ENCODE measurements around the gene KCNQ1. TPM values are rescaled to one million over a fixed set of nuclear protein-coding genes. Genes with fewer than 3 reads are reported as not detected.

The KCNQ1 gene
- total and polyA plus RNA-seq, 9 donors, result 1.4 to 17.2 (median 3.8) TPM

DNA sequence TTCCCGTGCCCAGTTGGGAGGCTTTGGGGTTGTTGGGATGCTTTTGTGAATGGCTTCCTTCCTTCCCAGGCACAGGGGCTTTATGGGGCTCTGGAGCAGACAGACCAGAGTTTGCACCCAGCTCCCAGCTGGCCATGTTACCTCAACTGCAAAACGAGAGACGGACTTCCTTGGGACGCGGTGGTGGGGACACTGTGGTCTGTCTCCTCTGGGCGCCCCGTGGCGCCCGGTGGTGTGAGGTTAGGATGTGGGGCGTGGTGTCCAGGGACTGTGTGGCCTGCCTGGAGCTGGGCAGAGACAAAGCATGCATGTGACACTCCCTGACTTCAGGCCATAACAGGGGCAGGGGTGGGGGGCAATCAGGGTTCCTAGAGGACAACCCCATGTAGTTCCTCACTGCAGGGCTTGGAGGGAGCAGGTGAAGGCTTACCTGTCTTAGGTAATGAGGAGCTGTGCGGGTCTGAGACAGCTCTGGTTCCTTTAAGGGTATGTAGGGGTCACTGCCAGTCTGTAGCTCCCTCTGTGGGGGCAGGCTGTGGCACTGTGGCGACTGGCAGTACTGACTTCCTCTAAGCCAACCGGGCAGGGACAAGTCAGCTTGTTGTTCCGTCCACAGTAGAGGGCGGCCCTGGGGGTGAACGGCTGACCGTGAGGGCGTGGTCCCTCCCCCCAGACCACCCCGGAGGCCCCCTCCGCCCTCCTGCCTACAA is 14.4 kb downstream of the KCNQ1 start:
- H3K36me3 ChIP-seq, result no peaks in the 10 kb centered on the region
- no peaks in the 10 kb centered on the region for H3K9me3 ChIP-seq
- DNase-seq, result peak in 1 of 5 donors; percentile 6
- 77 to 86% (median 85%) methylated on average over 19 to 20 of the region's 20 CpGs for WGBS, 3 donors
- no peak overlapping the region for H3K27ac ChIP-seq
- H3K4me1 ChIP-seq (ENCODE audit: insufficient read depth), result no peaks in the 10 kb centered on the region
- H3K27me3 ChIP-seq, result no peaks in the 10 kb centered on the region
- H3K4me3 ChIP-seq, result no peak overlapping the region
- TF ChIP-seq EP300 (IDR thresholded peaks at IDR 0.05) (no peak), CTCF (IDR thresholded peaks at IDR 0.05) (no peak), POLR2A (IDR thresholded peaks at IDR 0.05) (no peak)
- intact Hi-C loops (cut with DNase I), result no loop called here

GRCh38 chr11:2459796-2460531 is 15.2 kb downstream of the KCNQ1 start:
- intact Hi-C loops (cut with DNase I), result no loop called here
- no peaks in the 10 kb centered on the region for H3K36me3 ChIP-seq
- peak in 1 of 5 donors; percentile 2 for DNase-seq
- TF ChIP-seq POLR2A (IDR thresholded peaks at IDR 0.05) (no peak), EP300 (IDR thresholded peaks at IDR 0.05) (no peak), CTCF (IDR thresholded peaks at IDR 0.05) (no peak)
- no peaks in the 10 kb centered on the region for H3K9me3 ChIP-seq
- no peak overlapping the region for H3K4me3 ChIP-seq
- WGBS, 3 donors, result 87 to 92% (median 90%) methylated on average over 13 of the region's 13 CpGs
- no peaks in the 10 kb centered on the region for H3K4me1 ChIP-seq (ENCODE audit: insufficient read depth)
- H3K27ac ChIP-seq, result no peak overlapping the region
- no peaks in the 10 kb centered on the region for H3K27me3 ChIP-seq

DNA sequence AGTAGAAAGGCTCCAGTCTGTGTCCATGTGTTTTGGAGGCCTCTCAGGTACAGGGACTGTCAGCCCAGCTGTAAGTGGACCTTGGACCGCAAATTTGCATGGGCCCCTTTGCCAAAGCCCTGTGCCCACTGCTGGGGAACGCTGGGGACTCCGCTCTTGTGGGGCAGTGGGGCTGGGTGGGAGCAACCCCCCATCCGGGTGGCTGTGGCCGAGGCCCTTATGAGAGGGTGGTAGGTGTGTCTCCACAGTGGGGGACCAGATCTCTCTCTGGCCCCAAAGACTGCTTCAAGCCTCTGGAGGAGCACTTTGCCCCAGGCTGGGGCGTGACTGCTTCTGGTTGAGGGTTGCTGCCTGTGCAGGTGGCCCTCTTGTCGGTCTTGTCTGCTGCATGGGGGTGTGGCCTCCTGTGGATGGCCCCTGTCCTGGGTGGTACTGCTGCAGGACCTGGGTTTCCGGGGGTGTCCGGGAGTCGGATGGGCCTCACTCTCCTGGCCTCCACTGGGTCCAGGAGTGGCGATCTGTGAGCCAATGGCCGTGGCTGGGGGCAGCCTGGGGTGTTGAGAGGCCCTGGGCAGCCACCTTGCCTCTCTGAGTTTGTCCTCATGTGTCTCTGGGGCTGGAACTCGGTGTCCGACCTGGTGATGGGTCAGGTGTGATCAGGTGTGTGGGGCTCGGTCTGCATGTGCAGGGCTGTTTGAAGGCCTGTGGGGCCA is 15.9 kb downstream of the KCNQ1 start:
- 80 to 85% (median 81%) methylated on average over 14 to 15 of the region's 15 CpGs for WGBS, 3 donors
- no peak overlapping the region for H3K4me3 ChIP-seq
- intact Hi-C loops (cut with DNase I), result no loop called here
- no peak overlapping the region for H3K27ac ChIP-seq
- DNase-seq, result no peak
- H3K27me3 ChIP-seq, result no peaks in the 10 kb centered on the region
- TF ChIP-seq CTCF (IDR thresholded peaks at IDR 0.05), result no peak
- no peak for TF ChIP-seq POLR2A (IDR thresholded peaks at IDR 0.05)
- TF ChIP-seq EP300 (IDR thresholded peaks at IDR 0.05), result no peak
- no peaks in the 10 kb centered on the region for H3K4me1 ChIP-seq (ENCODE audit: insufficient read depth)
- no peaks in the 10 kb centered on the region for H3K9me3 ChIP-seq
- no peaks in the 10 kb centered on the region for H3K36me3 ChIP-seq

DNA sequence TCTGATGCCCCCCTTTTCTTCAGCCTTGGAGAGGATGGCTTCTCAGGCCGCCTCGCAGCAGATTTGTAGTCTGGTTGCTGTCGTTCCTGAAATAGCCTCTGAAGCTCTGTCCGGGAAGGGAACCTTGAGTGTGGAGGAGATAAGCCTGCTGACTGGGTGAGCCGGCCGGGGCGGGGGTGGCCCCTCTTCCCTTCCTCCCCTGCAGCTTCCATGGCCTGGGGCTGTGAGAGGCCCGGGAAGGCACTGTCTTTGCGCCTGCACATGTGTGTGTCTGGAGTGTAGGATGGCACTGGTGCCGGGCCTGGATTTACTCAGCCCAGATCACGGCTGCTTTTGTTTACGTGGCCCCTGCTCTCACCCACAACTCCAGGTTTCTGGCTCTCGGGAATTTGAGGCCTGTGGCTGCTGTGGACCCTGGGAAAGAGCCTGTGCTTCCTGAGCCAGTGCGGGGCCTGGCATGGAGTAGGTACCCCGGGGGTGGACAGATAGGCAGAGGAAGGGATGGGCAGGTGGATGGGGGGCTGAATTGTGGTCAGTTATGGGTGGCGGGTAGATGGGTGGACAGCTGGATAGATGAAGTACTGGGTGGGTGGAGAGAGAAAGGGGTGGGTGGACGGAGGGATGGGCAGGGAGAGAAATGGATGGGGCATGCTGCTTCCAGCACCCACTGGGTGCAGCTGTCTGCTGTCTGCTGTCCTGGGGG is 16.6 kb downstream of the KCNQ1 start:
- H3K9me3 ChIP-seq, result no peaks in the 10 kb centered on the region
- H3K4me3 ChIP-seq, result no peak overlapping the region
- H3K4me1 ChIP-seq (ENCODE audit: insufficient read depth), result no peaks in the 10 kb centered on the region
- no peak overlapping the region for H3K27ac ChIP-seq
- intact Hi-C loops (cut with DNase I), result no loop called here
- no peaks in the 10 kb centered on the region for H3K36me3 ChIP-seq
- no peak for DNase-seq
- H3K27me3 ChIP-seq, result no peaks in the 10 kb centered on the region
- WGBS, 3 donors, result 49 to 63% (median 53%) methylated on average over 17 of the region's 17 CpGs
- TF ChIP-seq EP300 (IDR thresholded peaks at IDR 0.05) (no peak), CTCF (IDR thresholded peaks at IDR 0.05) (no peak), POLR2A (IDR thresholded peaks at IDR 0.05) (no peak)
